CD1c-positive myeloid dendritic cell (primary cell): ENCODE measurements around the gene NID1.

Source experiments
- DNase-seq: peaks from one replicate; pipeline ENCODE4 v3.0.0-alpha.2; 2016; ENCODE audit errors: extremely low spot score

Gene NID1

DNA sequence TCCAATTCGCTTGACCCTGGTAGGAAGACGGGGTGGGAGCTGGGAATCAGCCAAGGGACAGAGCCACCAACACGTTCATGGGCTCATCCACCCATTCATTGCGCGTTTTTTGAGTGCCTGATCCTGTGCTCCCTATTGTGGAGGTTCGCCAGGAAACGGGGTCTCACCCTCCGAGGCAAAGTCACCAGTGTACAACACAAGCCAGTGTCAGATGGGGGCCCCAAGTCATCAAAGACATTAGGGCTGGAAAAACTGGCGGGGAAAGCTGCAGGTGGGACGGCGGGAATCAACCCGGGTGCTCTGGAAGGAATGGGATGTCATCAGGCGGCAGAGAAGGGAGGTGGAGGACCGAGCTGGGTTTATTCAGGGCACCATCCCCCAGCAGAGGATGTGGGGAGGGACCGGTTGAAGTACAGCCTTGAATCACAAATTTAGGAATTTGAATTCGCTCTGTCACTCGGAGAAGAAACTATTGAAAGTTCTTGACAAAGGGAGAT, 667 bp upstream of the NID1 start:
- DNase-seq: no peak

DNA sequence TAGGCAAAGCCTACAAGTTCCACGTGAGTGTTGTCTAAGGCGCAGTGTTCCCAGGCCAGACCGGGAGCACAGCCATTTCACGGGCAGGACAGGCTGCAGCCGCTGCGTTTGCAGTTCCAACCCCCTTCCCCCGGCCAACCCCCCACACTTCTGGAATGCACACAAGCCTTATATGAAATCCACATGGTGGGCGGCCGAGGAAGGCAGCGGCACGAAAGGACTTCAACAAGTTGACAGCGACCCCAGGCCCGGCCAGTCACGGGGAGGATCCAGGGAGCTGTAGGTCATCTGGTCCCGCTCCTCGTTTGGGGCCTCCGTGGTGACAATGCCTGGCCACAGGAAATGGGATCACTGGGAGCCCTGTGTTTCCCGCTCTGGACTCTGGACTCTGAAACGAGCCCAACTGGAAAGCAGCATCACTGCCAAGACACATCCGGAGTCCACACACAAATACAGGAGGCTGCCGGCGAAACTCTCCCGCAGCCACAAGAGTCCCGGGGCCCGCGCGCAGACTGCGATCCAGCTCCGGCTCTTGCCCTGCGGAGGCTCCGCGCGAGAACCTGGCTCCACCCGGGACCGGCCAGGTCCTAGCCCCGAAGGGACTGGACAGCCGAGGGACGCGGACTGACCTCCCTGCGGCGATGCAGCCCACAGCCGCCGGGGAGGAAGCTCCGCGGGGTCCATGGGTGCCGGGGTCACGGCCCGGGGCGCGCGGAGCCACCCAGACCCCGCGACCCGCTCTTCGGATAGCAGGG, 794 bp downstream of the NID1 start:
- no peak for DNase-seq

DNA sequence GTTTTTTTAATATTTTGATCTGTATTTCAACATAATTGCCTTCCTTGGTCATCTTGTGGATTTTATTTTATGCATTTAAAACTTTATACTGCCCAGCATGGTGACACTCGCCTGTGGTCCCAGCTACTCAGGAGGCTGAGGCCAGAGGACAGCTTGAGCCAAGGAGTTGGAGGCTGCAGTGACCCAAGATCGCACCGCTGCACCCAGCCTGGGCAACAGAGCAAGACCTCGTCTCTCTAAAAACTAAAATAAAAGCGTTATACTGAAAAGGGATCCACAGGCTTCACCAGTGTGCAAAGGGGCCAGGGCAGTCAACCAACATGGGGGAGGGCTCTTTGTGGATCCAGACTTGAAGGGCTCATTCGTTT, 1.4 kb downstream of the NID1 start:
- no peak for DNase-seq

DNA sequence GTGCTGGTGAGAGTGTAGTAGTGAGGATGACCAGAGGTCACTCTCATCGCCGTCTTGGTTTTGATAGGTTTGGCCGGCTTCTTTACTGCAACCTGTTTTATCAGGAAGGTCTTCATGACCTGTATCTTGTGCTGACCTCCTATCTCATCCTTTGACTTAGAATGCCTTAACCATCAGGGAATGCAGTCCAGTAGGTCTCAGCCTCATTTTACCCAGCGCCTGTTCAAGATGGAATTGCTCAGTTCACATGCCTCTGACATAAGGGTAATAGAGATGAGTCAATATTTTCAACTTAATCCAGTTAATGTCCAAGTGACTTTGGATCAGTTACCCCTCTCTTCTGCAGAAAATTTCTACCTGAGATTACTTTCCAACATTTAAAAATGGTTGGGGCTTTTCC, 4.6 kb downstream of the NID1 start:
- no peak for DNase-seq

DNA sequence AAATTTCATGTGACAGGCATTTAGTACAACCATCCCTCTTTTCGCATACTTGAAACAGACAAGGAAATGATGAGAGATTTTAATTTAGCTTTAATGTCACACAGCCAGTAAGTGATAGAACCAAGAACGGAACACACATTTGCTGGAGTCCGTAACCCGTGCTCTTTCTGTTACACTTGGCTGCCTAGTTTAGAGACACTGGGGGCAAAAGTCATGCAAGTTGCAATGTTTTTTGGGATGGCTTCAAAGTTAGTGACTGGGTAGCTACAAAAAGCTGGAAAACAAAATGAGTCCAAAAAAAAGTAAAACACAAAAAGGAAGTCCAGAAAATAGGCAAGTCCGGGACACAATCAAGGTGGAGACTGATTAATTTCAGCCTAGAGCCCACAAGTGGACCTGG, 5.9 kb downstream of the NID1 start:
- no peak for DNase-seq

DNA sequence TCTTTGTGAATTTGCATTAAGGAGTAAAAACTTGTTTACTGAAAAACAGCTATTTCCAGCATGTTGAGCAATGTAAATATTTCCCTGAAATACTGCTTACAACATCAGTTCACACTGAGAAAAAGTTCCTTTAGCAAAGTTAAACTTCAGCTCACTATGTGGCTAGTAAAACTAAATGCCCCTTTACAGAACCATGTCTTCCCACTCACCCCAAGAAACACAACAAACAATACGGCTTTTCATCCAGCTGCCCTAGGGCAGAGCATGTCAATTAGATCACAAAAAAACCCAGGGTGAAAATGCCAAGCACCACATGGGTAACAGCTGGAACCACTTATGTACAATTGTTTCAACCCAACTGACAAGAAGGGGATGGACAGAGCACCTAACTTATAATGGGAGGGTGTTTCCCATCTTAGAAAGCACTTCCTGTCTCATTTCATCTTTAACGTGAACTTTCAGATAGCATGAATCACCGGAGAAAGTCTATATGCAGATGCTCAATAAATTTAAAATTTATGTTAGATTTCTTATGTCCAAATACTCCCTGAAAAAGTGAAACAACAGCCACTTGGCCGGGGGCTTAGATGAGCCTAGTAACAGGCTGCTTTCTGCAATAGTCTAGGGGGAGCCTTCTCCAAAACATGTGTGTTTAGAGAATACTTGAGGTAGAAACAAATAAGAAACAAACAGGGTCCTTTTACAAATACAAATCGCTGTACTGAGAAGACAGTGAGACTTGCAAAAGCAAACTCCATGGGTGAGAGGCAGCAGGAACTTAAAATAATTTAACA, 6.6 kb downstream of the NID1 start:
- no peak for DNase-seq

DNA sequence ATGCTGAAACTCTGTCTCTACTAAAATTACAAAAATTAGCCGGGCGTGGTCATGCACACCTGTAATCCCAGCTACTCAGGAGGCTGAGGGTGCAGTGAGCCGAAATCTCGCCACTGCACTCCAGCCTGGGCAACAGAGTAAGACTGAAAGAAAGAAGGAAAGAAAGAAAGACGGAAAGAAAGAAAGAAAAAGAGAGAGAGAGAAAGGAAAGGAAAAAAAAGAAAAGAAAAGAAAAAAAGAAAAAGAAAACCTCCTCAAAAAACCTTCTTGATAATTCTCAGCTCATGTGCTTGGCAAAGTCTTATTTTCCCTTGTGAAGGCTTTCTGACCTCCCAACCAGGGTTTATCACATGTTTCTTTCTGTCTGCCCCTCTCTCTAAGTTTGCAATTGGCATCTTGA, 7.3 kb downstream of the NID1 start:
- no peak for DNase-seq

DNA sequence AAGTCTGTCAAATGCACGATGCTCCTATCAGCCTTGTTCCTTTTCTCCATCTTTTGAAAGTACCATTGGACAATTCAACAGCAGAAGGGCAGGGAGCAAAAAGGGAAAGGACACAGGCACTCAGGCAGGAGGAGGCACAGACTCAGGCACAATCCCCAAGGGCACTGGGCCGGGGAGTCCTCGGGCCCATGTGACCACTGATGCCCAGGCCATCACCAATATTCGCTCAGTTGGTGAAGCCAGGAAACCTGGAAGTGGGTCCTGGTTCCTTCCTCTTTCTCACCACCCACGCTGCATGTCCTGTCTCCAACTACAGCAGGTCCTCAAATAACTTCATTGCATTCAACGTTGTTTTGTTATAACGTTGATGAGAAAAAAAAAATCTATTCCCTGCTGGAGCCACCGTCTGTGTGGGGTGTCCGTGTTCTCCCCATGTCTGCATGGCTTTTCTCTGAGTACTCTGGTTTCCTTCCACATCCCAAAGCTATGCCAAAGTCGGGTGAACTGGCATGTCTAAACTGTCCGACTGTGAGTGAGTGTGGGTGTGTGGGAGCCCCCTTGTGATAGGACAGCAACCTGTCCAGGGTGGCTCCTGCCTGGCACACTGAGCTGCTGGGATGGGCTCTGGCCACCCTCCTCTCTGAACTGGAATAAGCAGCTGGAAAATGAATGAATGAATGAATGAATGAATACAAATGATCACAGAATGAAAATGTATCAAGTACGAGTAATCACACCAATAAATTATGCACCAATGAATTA, 12.5 kb downstream of the NID1 start:
- DNase-seq: peak; percentile 80

DNA sequence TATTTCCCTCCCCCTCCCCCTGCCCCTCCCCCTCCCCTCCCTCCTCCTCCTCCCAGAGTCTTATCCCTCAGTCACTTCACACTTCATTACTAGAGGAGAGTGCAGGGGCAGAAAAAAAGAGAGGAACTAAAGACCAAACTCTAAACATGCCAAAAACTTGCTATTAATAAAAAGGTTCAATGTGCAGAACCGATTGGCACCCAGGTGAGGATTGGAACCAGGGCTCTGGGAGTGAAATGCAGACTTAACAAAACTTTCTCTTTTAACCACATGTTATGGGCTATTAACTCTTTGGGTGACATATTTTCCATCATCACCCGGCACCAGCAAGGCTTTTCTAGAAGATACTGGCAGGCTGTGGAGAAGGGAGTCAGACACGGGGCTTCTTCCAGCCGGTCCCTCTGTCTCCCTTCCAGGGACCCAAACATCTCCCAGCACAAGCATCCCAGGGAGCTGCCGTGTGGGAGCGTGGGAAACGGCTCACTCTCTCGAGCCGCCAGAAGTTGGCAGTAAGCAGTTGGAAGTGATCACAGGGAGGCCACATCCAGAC, 13.6 kb downstream of the NID1 start:
- DNase-seq: no peak

DNA sequence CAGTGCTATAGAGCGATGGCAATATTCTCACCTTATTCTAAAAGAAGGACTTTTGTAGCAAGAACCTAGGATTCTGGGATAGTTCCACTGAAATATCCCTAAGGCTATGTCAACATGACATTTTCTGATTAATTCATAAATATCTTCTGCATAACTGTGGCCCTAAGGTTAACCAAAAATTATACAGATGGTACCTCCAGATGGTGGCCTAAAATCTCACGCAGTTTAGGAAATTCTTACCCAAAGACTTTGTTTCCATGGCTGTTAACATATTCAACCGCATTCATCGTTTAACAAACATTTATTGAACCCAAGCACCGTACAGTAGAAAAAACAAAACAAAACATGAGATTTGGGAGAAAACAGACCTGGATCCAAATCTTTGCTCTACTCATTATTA, 19.1 kb downstream of the NID1 start:
- no peak for DNase-seq

DNA sequence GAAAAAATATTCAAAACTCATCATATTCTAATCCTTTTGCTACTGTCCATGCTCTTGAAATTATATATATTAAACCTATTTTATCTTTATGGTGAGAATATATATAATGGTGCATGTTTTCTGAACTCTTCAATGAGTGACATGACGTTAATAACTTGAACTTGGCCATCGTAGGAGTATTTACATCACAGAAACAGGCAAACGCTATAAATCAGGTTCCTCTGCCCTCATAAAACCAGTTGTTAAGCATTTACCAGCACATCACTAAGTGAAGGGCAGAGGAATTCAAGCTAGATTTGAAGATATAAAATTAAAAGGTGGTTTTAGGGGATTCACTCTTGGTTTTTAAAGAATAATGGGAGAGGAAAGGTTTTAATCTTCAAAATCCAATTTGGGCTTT, 20.5 kb downstream of the NID1 start:
- no peak for DNase-seq

DNA sequence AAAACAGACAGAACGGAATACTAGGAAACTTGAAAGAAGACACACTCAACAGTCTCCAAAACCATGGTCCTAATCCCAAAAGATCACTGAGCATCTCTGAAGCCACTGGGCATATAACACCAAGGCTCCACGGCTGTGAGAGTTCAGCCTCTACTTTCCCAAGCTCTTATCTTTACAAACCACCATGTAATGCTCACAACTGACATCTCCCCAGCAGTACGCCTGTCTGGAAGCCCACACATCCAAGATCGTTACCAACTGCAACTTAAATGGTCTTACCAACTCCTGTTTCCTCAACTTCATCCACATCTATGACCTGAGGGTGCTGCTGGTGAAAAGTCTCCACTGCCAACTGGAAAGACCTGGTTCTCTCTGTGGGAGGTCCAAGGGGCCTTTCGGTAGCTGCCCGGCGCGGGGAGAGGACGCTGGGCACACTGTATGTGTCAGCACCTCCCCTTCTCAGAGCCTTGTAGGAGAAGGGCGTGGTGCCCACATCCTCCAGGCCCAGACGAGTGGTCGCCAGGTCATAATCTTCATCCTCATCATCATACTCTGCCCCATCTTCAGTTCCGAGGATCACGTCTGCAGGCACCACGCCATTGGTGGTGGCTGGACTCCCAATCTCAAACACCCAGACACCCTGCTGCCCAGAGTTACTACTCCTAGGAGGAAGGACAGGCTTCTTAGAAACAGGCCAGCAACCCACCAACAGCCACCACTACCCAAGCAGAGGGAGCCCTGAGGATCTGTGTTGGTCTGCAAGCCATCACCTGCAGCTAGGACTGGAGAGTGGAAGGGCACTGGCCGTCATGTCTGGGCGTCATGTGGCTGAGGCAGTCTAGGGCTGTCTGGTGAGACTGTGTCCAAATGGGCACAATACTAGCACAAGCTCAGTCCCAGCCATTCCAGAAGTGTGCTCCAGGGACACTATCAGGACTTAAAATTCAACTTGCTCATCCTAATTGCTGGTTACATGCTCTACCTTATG, 23.0 kb downstream of the NID1 start:
- no peak for DNase-seq

DNA sequence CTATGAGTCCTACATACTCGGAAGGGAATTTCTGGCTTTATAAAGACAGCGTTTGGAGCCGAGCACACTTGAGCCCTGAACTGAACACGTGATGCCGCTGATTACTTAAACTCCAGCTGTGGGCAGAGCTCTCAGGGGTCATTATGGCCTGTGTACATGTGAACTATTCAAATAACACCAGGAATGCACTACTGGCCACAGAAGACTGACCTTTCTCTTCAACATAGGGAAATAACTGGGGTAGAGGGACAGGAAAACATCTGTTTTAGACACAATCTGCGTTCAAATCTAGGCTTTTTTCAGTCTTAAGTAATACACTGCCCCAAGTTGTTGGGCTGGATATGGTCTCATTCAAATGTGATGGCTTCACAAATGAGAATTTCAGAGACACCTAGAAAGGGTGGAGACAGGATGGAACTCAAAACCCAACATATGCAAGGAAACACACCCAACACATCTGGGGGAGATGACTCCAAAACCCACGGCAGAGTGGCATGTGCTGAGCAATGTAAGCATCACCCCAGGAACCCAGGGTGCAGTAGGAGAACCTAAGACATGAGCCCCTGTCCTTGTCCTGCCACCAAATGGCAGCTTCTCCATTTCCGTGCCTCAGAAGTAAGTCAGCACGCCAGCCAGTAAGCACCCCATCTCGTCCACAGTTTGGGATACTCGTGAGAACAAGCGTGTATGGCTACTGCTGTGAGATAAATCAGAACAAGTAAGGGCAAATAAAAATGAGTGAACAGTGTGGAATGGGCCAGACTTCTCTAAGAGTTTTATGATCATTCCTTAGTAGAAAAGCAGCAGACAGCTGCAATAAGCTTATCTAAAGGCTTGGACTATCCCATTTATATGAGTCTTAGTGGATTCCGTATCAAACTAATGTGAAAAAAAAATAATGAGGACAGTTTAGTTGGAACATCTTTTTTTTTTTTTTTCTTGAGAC, 24.9 kb downstream of the NID1 start:
- no peak for DNase-seq

DNA sequence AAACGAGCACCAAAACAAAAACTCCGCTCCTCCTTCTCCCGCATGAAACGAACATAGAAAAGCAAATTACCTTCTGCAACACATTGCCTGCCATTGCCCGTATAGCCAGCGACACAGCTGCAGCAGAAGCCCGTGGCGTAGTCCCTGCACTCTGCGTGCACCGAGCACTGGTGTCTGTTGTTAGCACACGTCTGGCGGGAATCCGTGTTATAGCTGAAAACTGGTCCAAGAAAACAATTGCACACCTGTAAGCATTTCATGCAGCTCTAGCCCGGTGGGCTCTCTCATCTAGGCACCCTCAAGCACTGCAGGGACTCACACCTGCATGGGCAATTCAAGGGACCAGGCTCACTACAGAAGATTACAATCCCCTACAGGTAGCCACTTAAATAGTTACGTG, 26.9 kb downstream of the NID1 start:
- DNase-seq: no peak

DNA sequence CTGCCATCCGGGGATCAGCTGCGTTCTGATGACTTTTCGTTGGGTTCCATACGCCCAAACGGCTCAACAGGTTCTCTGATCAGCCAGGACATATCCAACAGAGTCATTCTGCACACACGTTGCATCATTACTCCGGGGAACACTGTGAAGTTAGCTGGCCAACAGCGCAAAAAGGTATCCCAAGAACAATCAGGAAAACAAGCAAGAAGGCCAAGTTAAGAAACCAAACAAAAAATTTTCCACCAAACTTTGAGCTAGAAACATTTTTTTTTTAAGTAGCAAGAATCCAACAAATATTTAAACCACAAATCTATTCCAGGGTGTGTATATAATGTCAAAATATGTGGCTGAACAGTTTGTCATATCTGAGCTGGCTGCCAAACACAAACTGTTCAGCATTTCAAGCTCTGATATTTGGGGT, 29.2 kb downstream of the NID1 start:
- no peak for DNase-seq

DNA sequence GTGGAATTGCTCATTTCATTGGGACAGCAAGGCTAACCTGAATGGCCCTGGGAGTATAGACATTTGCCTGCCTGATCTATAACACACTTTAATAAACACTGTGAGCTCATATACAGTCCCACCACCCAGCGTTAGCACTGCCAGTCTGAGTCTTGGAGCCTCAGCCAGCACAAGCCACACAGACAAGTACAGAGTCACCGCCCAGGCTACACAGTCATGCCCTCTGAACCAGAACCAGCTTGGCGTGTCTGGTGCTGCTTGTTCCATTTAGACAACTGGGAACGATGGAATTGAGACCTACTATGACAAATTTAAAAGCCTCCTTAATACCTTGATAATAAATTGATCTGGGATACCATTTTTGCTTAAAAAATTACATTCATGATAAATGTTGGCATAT, 31.6 kb downstream of the NID1 start:
- no peak for DNase-seq

DNA sequence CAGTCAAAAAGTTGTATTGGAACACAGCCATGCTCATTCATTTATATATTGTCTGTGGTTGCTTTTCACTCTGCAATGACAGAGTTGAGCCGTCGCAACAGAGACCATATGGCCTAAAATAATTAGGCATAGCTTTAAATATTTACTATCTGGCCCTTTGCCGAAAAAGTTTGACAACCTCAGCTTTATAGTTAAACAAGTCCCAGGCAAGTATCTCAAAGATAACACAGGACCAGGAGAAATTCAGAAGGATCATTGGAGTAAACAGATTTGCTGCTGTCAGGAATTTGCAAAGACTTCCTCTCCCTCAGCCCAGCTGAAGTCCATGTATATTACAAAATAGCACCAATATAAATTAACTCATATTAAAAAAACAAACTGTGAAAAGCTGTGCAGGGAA, 34.4 kb downstream of the NID1 start:
- DNase-seq: no peak

DNA sequence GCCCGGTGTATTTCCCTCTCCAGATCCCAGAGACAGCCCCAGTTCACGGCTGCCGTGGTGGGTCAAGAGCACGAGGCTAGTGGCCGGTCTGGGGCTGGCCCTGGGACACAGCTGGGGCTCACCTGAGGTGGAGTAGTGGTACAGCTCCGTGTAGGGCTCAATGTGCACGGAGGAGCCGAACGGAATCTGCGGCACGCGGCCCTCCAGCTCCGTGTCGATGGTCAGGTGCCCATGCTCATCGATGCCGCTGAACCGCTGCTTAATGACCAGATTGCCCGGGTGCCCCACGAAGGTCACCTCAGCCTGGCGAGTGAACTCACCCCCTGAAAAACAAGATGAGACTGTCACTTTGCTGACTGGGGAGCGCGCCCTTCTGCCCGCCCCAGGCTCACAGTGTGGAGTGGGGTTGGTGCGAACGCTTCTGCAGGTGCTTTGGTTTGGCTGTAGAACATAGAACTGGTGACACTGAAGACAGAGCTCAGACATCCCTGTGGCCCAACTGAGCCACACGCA, 35.4 kb downstream of the NID1 start:
- no peak for DNase-seq

DNA sequence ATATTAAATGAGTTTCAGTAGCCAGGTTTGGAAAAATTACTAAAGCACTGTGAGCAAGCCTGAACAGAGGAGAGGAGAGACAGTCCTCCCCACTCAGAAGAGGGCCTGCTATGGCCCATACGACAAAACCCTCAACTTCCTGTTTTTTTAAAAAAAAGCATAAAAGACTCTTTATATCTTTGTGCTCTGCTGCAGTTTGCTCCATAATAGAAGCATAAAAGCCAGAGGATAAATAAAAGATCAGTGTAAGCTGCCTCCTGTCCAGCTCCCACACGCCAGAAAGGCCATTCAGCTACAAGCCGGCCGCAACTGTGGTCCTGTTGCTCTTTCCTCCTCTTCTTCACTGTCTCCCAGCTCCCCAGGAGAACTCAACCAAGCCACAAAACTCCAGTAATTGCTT, 37.8 kb downstream of the NID1 start:
- DNase-seq: peak; percentile 10

DNA sequence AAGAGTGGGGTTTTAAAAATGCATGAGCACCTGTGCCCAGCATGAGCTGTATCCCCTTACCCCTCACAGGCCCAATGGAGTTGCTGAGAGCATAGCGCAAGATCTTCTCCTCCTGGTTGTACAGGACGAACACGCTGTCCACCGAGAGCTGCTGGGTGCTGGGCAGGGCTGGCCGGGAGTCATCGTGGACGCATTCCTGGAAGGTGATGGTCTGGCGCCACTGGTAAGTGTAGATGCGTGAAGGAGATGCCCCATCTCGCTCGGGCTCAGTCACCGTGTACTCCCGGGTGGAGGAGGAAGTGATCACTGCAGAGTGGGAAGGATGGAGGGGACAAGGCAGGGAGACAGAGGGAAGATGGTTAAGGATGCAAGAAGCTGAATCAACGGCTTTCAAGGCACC, 39.1 kb downstream of the NID1 start:
- DNase-seq: no peak
